Retinal pigment epithelial cell (primary cell): ENCODE results near the gene LAMA5.

Experiments
- DNase-seq: peaks from one replicate; pipeline ENCODE4 v3.0.0-alpha.2; 2010; ENCODE audit warnings: low read depth
- H3K4me3 ChIP-seq: 2 replicates; pipeline ENCODE4 v1.5.1; 2011; ENCODE audit warnings: mild to moderate bottlenecking, low read length, control low read depth, moderate library complexity
- TF ChIP-seq, protein P1 (sequence below): conservative IDR thresholded peaks from 2 replicates; pipeline ENCODE4 v1.5.1; 2011; ENCODE audit warnings: low read depth, low read length, control low read depth, inconsistent platforms

LAMA5 gene

DNA sequence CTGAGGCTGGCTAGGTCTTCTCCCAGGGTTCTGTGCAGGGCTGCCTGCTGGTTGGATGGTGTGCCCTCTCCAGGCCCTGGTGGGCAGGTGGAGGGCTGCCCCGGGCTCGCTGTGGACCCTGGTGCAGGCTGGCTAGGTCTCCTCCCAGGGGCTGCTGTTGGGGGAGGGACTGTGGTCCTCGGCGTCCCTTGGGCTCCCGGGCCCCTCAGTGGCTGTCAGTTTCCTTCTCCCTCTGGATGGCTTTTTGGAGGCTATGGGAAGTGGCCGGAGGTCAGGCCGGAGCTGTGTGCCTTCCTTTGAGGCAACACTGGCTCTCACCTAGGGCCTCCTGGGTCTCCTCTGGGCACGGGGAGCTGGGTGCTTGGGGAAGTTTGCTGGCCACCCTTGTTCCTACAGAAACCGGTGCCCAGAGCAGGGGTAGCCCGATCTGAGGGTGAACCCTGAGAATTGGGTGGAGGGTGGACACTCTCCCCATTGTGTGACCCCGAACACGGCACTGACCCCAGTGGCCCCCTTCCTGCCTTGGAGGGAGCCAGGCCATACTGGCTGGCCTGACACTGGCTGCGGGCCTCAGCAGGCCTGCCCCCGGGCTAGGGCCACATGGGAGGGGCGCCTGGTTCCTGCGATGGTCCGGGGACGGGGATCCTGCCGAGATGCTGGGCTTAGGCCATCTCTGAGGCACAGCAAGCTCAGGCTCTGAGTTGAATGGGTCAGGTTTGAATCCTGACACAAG lies 43.8 kb upstream of the LAMA5 start:
- TF ChIP-seq, protein P1, sequence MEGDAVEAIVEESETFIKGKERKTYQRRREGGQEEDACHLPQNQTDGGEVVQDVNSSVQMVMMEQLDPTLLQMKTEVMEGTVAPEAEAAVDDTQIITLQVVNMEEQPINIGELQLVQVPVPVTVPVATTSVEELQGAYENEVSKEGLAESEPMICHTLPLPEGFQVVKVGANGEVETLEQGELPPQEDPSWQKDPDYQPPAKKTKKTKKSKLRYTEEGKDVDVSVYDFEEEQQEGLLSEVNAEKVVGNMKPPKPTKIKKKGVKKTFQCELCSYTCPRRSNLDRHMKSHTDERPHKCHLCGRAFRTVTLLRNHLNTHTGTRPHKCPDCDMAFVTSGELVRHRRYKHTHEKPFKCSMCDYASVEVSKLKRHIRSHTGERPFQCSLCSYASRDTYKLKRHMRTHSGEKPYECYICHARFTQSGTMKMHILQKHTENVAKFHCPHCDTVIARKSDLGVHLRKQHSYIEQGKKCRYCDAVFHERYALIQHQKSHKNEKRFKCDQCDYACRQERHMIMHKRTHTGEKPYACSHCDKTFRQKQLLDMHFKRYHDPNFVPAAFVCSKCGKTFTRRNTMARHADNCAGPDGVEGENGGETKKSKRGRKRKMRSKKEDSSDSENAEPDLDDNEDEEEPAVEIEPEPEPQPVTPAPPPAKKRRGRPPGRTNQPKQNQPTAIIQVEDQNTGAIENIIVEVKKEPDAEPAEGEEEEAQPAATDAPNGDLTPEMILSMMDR = no peak
- H3K4me3 ChIP-seq = no peak overlapping the region
- DNase-seq = no peak

GRCh38 chr20:62409931-62410745 lies 43.0 kb upstream of the LAMA5 start:
- H3K4me3 ChIP-seq = no peak overlapping the region
- TF ChIP-seq, protein P1 = peak; percentile 69
- DNase-seq = no peak

GRCh38 chr20:62409086-62409853 lies 42.2 kb upstream of the LAMA5 start:
- no peak for DNase-seq
- TF ChIP-seq, protein P1 = no peak
- no peak overlapping the region for H3K4me3 ChIP-seq

GRCh38 chr20:62408640-62409039 lies 41.5 kb upstream of the LAMA5 start:
- TF ChIP-seq, protein P1 = no peak
- H3K4me3 ChIP-seq = no peak overlapping the region
- no peak for DNase-seq

- TF ChIP-seq, protein P1 = no peak
- no peak for DNase-seq
- H3K4me3 ChIP-seq = no peak overlapping the region
These were observed 40.9 kb upstream of the LAMA5 start for GRCh38 chr20:62408055-62408454.

GRCh38 chr20:62407221-62407992 lies 40.3 kb upstream of the LAMA5 start, which contains the start of gene CABLES2:
CABLES2 (minus strand) TSS chr20:62407285; CDS start chr20:62407276, 9 bp downstream.
- H3K4me3 ChIP-seq = peak within 1 kb of the TSS; percentile 62
- TF ChIP-seq, protein P1 = no peak
- DNase-seq = peak; percentile 76
